GM18511 (cell line): ENCODE results near the gene DCLK1.

ENCODE experiments used
- ATAC-seq: cut with Tn5 transposase; IDR thresholded peaks from one replicate; pipeline ENCODE4 v1.9.1; 2021; ENCODE audit warnings: mild to moderate bottlenecking, moderate library complexity; ENCODE audit not compliant: unreplicated experiment

DCLK1 gene

DNA sequence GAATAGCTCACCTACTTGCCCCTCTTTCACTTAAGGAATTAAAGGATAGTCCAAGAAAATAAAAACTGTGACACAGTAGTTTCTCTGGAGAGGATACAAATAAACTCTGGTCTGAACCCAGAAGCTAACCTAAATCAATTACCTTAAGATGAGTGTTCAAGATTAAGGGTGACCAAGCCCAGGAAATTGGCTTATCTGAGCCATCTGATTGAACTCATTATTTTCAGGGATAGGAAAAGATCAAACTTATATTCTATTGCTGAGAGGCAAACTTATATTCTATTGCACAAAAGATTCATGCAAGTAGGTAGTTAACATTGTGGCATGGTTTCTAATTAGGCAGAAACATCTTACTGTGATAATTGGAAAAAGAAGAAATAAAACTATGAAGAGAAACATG, 175.1 kb downstream of the DCLK1 start:
- no peak for ATAC-seq

DNA sequence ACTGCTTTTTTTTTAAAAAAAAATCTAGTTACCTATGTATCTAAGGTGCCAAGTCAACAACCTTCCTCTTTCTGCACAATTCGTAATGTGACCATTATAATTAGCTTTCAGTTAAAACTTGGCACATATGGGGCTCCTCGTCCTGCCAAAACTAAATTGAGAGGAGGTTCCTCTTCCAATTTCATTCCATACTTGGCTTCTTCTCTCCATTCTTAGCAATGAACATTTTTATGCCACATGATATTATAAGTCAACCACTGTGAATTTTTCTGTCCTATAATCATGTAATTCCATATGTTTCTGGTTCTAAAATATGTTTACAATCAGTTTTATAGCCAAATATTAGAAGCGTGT, 177.0 kb downstream of the DCLK1 start:
- no peak for ATAC-seq

DNA sequence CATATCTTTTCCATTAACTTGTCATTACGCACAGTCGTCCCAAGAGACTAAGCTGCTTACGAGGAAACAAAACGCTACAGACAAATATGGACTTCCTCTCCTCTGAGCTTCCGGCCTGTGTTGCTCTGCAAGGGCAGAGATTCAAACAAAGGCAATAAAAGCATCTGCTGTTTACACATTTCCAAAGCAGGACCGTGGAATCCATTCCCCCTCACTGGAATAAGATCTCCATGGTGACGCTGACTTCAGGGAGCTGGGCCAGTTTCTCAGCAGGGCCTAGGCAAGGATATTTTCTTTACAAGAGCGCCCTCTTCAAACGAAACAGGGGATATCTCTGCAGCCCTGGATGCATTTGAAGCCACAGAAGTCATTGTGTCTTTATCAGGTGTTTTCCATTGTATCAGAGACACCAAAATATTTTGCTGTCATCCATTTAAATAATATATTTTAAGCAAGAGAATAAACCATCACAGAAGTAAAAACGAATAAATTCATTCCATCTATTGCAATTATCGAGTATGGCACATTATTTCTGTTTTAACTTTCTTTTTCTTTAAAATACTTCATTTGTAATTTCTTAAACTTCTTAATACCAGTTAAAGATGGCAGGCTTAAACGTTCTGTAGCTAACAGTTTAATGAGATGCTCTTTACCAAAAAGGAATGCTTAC, 177.5 kb downstream of the DCLK1 start:
- no peak for ATAC-seq

DNA sequence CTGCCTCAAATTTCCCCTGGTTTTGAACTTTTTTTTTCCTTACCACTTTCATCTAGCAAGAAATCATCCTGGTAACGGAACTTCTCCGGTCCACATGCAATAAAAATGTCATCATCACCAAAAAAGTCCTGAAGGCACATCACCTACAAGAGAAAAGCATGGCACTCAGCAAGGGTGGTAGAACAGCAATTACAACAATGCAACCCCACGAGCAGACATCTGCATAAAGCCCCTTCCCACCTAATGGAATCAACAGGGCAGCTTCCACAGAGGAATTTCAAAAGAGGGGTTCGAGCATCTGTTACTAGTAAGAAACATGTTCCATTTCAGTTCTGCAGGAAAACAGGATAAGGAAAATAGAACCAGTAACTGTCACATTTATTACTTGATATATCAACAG, 183.9 kb downstream of the DCLK1 start:
- ATAC-seq = no peak

DNA sequence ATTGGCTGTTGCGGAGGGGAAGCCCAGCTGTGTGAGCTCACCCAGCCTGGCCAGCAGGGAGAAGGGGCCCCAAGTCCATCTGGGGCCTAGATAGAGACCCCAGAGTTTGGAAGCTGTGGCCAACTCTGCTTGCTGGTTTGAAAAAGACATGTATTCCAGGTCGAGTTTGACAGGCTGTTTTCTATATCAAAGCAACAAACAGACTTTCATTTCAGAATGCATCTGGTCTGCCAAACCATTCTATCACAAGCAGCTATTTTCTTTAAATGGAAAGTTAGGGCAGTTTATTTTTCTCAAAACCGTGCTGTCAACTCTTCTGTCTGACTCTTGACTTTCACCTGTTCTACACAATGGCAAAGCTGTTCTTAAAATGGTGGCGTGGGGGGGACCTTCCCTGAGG, 185.8 kb downstream of the DCLK1 start:
- ATAC-seq = no peak

DNA sequence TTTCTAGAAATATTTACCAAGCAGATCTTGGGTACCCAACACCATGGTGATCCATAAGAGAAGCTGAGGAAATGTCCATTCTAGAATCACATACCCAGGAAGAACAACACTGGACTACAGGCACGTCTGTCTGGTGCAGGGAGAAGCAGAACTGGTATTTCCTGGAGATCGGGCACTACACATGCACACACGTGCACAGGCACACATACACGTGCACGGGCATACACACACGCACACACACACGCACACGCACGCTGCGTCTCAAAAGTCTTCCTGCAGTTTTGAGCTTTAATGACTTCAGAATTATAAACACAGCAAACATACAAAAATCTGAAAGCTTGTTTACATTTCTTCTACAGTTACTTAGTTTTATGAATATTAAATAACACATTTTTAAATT, 189.8 kb downstream of the DCLK1 start:
- ATAC-seq = no peak

DNA sequence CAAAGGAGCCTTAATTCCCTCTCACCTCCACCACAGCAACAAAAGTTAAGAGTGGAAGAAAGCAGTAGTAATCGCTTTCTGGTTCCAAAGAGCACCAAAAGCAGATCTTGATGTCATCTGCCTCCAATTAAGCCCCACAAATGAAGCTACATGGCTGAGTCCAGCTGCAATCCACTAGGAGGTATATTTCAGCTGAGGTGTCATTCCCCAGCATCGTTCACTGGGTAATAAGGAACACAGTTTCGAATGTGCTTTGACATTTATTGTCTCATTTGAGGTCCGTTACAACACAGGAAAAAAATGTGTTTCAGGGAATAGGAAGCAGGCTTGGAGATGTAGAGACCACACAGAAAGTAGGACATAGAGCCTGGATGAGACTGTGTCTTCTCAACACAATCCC, 190.4 kb downstream of the DCLK1 start:
- ATAC-seq = no peak

DNA sequence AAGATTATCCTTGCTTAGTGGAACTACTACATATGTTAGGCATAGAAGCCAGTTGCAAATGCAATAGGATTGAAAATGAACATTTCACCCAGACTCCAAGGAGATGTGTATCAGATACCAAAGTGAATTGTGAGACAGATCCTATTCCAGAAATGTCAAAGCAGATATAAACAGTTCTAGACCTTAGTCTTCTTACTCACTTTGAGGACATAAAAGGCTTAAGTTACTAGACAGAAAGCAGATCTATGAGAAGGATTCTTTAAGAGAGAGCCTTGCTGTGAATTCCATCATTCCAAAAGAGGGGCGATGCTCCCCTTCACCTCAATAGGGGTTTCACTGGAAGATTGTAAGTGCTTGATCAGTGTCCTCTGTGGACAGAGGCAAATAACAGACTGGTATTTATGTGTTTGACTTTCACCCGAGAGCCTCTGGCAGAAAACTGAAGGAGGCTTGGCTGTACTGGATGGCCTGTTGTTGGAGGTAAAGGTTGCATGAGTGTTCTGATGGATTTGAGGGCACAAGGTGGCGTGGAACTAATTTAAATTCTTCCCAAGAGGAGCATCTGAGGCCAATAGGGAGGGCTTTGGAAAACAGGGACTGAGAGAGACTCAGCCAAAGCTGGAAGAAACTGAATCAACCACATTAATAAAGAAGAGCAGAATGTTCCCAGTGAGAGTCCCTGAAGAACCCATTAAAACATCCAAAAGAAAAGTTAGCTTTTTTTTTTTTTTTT, 194.8 kb downstream of the DCLK1 start:
- no peak for ATAC-seq

DNA sequence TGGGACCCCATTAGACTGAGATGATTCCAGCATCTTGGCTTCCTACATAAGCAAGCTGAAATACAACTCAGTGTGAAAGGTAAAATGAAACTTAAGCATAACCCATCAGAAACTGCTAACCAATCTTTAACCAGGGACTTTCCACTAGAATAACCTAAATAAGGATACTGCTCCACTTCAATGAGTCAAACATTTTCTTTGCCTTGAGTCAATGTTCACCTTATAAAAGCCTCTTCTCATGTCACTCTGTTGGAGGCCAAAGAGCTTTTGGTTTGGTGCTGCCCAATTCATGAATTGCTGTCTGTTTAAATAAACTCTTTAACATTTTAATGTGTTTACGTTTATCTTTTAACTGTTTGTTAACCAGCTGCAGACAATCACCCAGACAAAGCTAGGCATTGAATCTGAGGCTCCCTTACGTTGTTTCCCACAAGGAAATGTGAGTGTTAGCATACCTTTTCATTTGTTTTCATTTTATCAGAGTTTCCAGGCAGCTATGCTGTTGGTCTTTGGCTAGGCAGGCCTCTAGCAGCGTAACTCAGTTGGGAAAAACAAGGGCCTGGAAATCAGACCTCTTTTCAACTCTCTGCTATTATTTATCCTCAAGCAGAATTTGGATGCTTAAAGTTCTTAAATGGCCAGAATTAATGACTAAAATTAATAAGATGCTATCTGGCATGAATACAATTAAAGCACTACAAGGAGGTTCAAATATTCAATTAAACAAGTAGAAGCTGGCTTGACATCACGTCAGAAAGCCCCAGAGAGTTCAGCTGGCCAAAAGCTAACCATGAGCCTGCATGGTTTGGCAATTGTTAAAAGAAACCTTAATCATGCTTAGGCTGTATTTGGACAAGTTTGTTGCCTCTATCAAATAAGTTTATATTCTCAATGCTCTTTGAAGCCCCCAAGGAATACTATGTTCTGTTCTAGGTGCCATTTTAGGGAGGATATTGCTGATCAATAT, 200.2 kb downstream of the DCLK1 start:
- no peak for ATAC-seq

DNA sequence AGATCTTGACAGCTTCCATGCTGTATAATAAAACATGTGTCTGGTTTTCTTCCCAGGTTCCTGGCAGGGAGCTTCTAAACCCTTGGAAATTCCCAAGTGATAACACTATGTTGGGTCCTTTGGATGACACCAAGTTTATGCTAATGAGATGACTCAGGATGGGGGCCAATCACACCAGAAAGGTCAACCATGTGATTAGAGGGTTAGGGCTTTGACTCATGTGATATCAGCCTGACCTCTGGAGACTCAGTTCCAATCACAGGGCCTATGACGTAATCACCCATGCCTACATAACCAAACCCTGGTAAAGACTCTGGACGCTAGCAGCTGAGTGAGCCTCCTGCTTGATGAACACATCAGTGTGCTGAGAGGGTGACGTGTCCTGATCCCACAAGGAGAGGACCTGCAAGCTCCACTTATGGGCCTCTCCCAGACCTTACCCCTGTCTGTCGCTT, 203.6 kb downstream of the DCLK1 start:
- ATAC-seq = no peak

DNA sequence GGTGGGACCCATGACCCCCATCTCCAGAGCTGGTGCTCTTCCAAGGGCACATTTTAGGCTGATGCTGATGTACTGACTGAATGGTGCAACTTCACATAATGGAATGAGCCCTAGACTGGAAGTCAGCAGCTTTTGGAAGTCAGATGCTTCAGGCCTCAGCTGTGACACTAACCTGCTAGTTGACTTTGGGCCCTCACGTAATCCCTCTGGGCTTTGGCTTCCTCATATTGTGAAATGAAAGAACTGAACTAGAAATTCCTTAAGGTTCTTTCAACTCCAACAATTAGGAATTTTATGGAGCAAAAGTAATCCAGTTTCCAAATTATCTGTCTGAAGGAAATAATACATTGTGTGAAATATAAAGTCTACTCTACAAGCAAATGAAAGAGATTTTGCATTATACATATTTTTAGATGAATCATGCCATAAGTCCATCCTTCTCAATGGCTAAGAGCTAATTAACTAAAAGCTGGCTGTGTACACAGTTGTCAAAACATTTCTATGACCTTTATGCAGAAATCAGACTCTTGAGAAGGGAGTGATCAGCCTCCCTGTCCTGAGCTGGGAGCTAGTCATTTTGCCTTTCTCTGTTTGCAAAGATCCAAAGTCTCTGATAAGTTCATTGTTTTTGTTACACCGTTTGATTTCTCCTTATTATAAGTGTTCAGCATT, 204.2 kb downstream of the DCLK1 start:
- no peak for ATAC-seq

DNA sequence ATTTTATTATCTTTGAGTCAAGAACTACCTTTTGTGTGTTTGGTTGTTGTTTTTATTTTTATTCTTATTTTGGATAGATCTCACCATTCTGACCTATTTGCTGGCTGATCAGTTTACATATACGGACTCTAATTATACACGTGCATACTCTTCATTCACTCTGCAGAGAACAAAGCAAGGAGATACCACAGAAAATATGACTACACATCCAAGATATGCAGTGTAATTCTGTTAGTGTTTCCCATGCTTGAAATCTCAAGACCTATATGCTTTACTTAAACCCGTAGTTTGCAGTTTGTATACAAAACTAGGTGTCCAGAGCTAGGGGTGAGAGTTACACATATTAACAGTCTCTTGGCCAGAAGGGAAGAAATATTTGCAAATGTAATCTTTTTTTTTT, 205.5 kb downstream of the DCLK1 start:
- no peak for ATAC-seq

DNA sequence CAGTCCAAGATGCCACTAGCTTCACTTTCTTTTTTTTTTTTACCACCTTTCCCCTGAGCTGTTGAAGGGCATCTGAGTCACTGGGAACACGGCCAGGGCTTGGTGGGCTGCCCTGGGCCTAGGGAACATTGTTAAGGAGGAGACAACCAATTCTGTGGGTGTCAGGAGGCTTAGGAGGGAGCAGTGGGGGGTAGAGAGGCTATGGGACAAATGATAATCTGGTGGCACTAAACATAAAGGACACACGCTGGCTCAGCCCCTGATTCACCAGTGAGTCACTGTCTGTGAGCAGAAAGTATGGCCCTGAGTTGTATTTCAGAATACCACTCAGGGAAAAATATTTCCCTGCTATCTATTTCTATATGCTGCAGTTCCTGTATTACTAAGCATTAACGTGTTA, 207.8 kb downstream of the DCLK1 start:
- no peak for ATAC-seq

DNA sequence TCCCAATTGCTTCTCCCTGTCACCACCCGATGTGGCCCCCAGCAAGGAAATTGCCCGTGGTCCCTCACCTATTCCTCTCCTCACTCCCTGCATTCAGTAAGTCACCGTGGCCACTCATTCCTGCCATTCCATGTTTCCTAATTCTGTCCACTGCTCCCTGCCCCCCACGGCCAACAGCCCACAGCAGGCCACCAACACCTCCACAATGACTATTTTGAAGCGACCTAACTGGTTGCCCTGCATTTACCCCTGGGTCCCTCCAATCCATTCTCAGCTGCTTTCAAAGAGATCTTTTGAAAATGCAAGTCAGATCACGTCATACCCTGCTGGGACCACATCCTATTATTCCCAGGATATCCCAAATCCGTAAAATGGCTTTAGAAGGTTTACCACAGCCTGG, 210.4 kb downstream of the DCLK1 start:
- no peak for ATAC-seq

DNA sequence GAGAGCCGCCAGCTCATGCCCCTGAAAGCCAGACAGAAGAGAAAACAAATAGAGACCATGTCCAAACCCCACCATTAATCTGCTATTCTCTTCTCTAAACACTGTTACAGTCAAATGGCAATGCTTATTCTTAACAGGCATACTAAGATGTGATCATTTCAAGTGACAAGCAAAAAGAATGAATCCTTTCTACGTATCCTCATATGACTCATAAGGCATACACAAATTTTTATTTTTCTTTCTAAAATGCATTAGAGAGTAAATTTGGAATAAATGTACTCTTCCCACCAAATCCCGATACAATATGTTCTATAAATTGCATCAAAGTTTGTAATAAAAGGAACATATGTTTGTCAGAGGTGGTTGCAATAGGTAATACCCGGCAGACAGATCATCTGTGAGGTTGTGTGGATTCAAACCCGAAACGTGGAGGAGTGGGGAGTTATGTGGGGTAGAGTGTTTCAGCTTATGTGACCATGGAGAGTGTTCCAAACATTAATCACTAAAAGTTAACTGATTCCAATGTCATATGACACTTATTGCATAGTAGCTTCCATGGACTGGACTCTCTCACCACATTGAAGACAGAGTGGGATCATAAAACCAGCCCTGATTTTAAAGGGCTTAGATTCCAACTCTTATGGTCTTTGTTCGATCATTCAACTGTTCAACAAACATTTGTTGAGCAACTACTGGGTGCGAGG, 213.1 kb downstream of the DCLK1 start:
- no peak for ATAC-seq

DNA sequence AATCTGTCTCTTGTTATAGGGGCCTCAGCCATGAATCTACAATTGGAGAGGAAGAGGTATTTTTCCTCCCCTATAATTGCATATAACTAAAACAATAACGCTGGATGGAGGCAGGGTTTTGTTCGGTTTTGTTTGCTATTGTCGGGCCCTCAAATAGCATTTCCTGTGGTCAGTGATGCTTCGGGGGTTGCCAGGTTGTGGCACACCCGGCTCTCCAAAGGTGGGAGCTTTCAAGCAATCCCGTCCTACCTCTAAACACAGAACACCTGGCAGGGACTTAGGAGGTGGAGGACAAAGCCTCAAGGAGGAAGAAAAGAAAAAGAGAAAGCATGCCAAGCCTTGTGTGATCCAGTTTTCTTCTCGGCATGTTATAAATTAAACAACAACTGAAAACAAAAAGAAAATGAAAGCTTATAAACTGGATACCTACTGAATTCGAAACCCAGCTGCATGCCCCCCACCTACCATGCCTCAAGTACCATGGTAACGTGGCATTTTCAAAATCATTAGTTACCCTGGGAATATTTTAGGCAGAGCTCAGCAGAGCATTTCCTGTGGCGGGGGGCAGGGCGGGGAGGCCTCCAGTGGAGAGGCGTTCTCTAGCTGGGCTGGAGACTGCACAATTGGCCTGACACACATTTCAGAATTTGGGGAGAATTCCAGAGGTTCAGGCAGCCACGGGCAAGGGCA, 213.8 kb downstream of the DCLK1 start:
- no peak for ATAC-seq

DNA sequence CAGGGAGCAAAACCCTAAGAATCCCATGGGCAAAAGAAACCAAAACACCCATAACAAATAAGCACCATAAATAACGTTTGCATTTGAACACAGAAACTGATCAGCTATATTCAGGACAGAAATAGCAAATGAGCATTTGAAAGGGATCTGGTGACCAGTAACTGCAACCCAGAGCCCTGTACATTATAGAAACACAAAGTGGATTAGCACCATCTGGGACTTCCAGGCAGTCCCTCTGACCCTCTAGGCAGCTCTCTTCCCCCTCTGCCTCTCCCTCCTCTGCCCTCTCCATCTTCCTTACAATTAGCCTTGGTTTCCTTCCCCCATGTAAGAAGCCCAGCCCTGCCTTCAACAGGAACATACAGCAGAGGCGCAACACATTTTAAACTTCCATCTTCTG, 215.0 kb downstream of the DCLK1 start:
- ATAC-seq = no peak

DNA sequence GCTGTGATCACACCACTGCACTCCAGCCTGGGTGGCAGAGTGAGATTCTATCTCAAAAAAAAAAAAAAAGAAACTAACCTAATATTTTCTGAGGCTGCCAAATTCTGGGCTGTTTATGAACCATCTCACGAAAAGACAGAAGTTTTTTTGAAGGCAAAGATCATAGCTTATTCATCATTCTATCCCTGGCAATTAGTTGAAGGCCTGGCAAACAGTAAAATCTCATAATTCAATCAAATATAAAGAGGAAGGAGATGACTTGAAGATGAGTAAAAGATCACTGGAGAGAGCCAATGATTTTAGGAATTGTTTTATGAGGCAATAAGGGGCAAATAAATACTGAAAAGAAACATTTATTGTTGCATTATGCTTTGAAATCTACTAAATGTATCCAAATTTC, 216.5 kb downstream of the DCLK1 start:
- no peak for ATAC-seq

DNA sequence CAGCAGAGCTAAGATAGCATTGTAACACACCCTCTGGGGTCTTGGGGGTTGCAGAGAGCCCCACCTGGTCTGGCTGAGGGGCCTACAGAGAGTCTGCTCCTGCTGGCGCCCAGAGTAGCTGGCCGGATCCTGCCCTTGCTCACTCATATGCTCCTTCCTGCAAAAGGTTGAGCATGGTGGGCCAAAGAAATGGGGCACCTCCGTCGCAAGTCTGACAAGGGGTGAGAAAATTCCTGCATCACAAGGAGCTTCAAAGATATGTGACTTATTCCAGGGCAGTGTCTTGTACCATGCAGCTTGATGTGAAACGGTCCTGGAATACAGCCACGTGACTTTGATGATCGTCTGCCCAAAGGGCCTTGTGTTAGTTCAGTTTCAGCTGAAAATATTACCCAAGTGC, 218.3 kb downstream of the DCLK1 start:
- no peak for ATAC-seq
